BLaER1 treated with 17β-estradiol and CSF1 and Interleukin-3, amounts not matched to agents 10 nM and 100 nM (cell line): Measurements from ENCODE around the gene DPP10.
"Not testable (repeated sequence)": the region's sequence is repeated elsewhere in the genome, so short reads cannot be mapped to it uniquely, and the experiment has no call there.

ENCODE experiments used
- H3K27ac ChIP-seq, 11 experiments: shearing (Covaris generic); formaldehyde crosslinking; 2 replicates each; pipeline ENCODE4 v1.8.1; 2022
- H3K27me3 ChIP-seq, 11 experiments: shearing (Covaris generic); formaldehyde crosslinking; 2 replicates each; pipeline ENCODE4 v1.8.1; 2022
- H3K36me3 ChIP-seq, 11 experiments: shearing (Covaris generic); formaldehyde crosslinking; 2 replicates each; pipeline ENCODE4 v1.8.1; 2022
- H3K4me1 ChIP-seq, 10 experiments: shearing (Covaris generic); formaldehyde crosslinking; 2 replicates each; pipeline ENCODE4 v1.8.1; 2022
- H3K4me2 ChIP-seq, 11 experiments: shearing (Covaris generic); formaldehyde crosslinking; 2 replicates each; pipeline ENCODE4 v1.8.1; 2022
- H3K4me3 ChIP-seq, 10 experiments: shearing (Covaris generic); formaldehyde crosslinking; 2 replicates each; pipeline ENCODE4 v1.8.1; 2022
- H3K9ac ChIP-seq, 11 experiments: shearing (Covaris generic); formaldehyde crosslinking; 2 replicates each; pipeline ENCODE4 v1.8.1; 2022
- H3K9me3 ChIP-seq, 11 experiments: shearing (Covaris generic); formaldehyde crosslinking; replicated peaks in 1 of 11; 2 replicates each; pipeline ENCODE4 v1.8.1; 2022
- H4K20me1 ChIP-seq, 11 experiments: shearing (Covaris generic); formaldehyde crosslinking; 2 replicates each; pipeline ENCODE4 v1.8.1; 2022
- Cebpa-rat ChIP-seq, 11 experiments: shearing (Covaris generic); IDR thresholded peaks; 2 replicates each; pipeline ENCODE4 v1.8.1; 2022

Gene DPP10

GRCh38 chr2:115083225-115083624 lies 640.8 kb downstream of the DPP10 start:
- TF ChIP-seq Cebpa-rat (IDR thresholded peaks at IDR 0.05) = no peak
- Histone ChIP-seq H3K4me3 (no peak overlapping the region), H3K4me1 (no peaks in the 10 kb centered on the region), H3K27me3 (no peaks in the 10 kb centered on the region), H3K9me3 (no peaks in the 10 kb centered on the region), H3K27ac (no peak overlapping the region), H3K4me2 (no peak overlapping the region), H3K9ac (no peak overlapping the region), H3K36me3 (no peaks in the 10 kb centered on the region), H4K20me1 (no peaks in the 10 kb centered on the region)

- no peak overlapping the region for H3K9ac ChIP-seq
- no peak overlapping the region for H3K27ac ChIP-seq
- TF ChIP-seq Cebpa-rat (IDR thresholded peaks at IDR 0.05) = no peak
- H3K4me2 ChIP-seq = no peak overlapping the region
- H4K20me1 ChIP-seq = no peaks in the 10 kb centered on the region
- no peaks in the 10 kb centered on the region for H3K36me3 ChIP-seq
- no peaks in the 10 kb centered on the region for H3K4me1 ChIP-seq
- no peaks in the 10 kb centered on the region for H3K9me3 ChIP-seq
- no peaks in the 10 kb centered on the region for H3K27me3 ChIP-seq
- H3K4me3 ChIP-seq = no peak overlapping the region
Measured at GRCh38 chr2:115083711-115084110, 641.3 kb downstream of the DPP10 start.

GRCh38 chr2:115084446-115084845 lies 642.0 kb downstream of the DPP10 start:
- TF ChIP-seq Cebpa-rat (IDR thresholded peaks at IDR 0.05) = no peak

GRCh38 chr2:115086051-115086620 lies 643.7 kb downstream of the DPP10 start:
- H3K9ac ChIP-seq, H3K36me3 ChIP-seq, H3K27ac ChIP-seq, H4K20me1 ChIP-seq, H3K27me3 ChIP-seq, H3K4me2 ChIP-seq, H3K4me1 ChIP-seq, H3K4me3 ChIP-seq: not testable (repeated sequence)
- H3K9me3 ChIP-seq = peaks cover 0 to 18% (median 12%) of the 10 kb centered on the region in 11 experiments; a peak in 8 of 22 replicates

More at GRCh38 chr2:115084446-115084845, 642.0 kb downstream of the DPP10 start:
- Histone ChIP-seq H3K9ac (no peak overlapping the region), H3K27me3 (no peaks in the 10 kb centered on the region), H3K4me1 (no peaks in the 10 kb centered on the region), H3K36me3 (no peaks in the 10 kb centered on the region), H3K4me2 (no peak overlapping the region), H3K4me3 (no peak overlapping the region), H3K27ac (no peak overlapping the region), H3K9me3 (peaks cover 0 to 3% (median 0%) of the 10 kb centered on the region in 11 experiments; a peak in 2 of 22 replicates), H4K20me1 (no peaks in the 10 kb centered on the region)

GRCh38 chr2:115094441-115094840 lies 652.0 kb downstream of the DPP10 start:
- H3K9me3 ChIP-seq = peaks cover 0 to 17% (median 13%) of the 10 kb centered on the region in 11 experiments; a peak in 8 of 22 replicates
- no peaks in the 10 kb centered on the region for H3K36me3 ChIP-seq
- H3K4me1 ChIP-seq = no peaks in the 10 kb centered on the region
- H3K4me2 ChIP-seq = no peak overlapping the region
- H4K20me1 ChIP-seq = no peaks in the 10 kb centered on the region
- H3K27ac ChIP-seq = no peak overlapping the region
- TF ChIP-seq Cebpa-rat (IDR thresholded peaks at IDR 0.05) = no peak
- no peak overlapping the region for H3K4me3 ChIP-seq
- no peak overlapping the region for H3K9ac ChIP-seq
- H3K27me3 ChIP-seq = no peaks in the 10 kb centered on the region

- H3K27ac ChIP-seq = no peak overlapping the region
- no peaks in the 10 kb centered on the region for H3K36me3 ChIP-seq
- no peak overlapping the region for H3K9ac ChIP-seq
- TF ChIP-seq Cebpa-rat (IDR thresholded peaks at IDR 0.05) = no peak
- no peak overlapping the region for H3K4me2 ChIP-seq
- no peaks in the 10 kb centered on the region for H3K27me3 ChIP-seq
- H3K4me3 ChIP-seq = no peak overlapping the region
- no peaks in the 10 kb centered on the region for H4K20me1 ChIP-seq
- H3K9me3 ChIP-seq = 0 out of 22 replicates have a peak, but pooled peaks cover 0 to 3% (median 0%) of the 10 kb centered on the region in 11 experiments
- no peaks in the 10 kb centered on the region for H3K4me1 ChIP-seq
Measured at GRCh38 chr2:115105966-115106365, 663.5 kb downstream of the DPP10 start.

- H4K20me1 ChIP-seq = no peaks in the 10 kb centered on the region
- no peaks in the 10 kb centered on the region for H3K36me3 ChIP-seq
- H3K4me2 ChIP-seq = no peak overlapping the region
- H3K27ac ChIP-seq = no peak overlapping the region
- H3K4me1 ChIP-seq = no peaks in the 10 kb centered on the region
- no peaks in the 10 kb centered on the region for H3K27me3 ChIP-seq
- H3K9ac ChIP-seq = no peak overlapping the region
- no peaks in the 10 kb centered on the region for H3K9me3 ChIP-seq
- TF ChIP-seq Cebpa-rat (IDR thresholded peaks at IDR 0.05) = no peak
- no peak overlapping the region for H3K4me3 ChIP-seq
Measured at GRCh38 chr2:115115135-115115534, 672.7 kb downstream of the DPP10 start.

GRCh38 chr2:115118306-115118705 lies 675.9 kb downstream of the DPP10 start:
- TF ChIP-seq Cebpa-rat (IDR thresholded peaks at IDR 0.05) = no peak
- no peak overlapping the region for H3K27ac ChIP-seq

GRCh38 chr2:115119086-115119485 lies 676.6 kb downstream of the DPP10 start:
- Histone ChIP-seq H3K4me1 (no peaks in the 10 kb centered on the region), H3K4me2 (no peak overlapping the region), H4K20me1 (no peaks in the 10 kb centered on the region), H3K9me3 (no peaks in the 10 kb centered on the region), H3K36me3 (no peaks in the 10 kb centered on the region), H3K9ac (no peak overlapping the region), H3K4me3 (no peak overlapping the region), H3K27me3 (no peaks in the 10 kb centered on the region), H3K27ac (no peak overlapping the region)
- TF ChIP-seq Cebpa-rat (IDR thresholded peaks at IDR 0.05) = no peak

More at GRCh38 chr2:115118306-115118705, 675.9 kb downstream of the DPP10 start:
- Histone ChIP-seq H3K9me3 (no peaks in the 10 kb centered on the region), H4K20me1 (no peaks in the 10 kb centered on the region), H3K36me3 (no peaks in the 10 kb centered on the region), H3K4me2 (no peak overlapping the region), H3K4me3 (no peak overlapping the region), H3K9ac (no peak overlapping the region), H3K4me1 (no peaks in the 10 kb centered on the region), H3K27me3 (no peaks in the 10 kb centered on the region)

GRCh38 chr2:115122701-115123100 lies 680.3 kb downstream of the DPP10 start:
- Histone ChIP-seq H4K20me1 (no peaks in the 10 kb centered on the region), H3K4me1 (no peaks in the 10 kb centered on the region), H3K27ac (no peak overlapping the region), H3K27me3 (no peaks in the 10 kb centered on the region), H3K9ac (no peak overlapping the region), H3K36me3 (no peaks in the 10 kb centered on the region), H3K9me3 (no peaks in the 10 kb centered on the region), H3K4me2 (no peak overlapping the region), H3K4me3 (no peak overlapping the region)
- TF ChIP-seq Cebpa-rat (IDR thresholded peaks at IDR 0.05) = no peak
